ENCODE data around the gene ZNF124. TPM values are rescaled to one million over a fixed set of nuclear protein-coding genes. Genes with fewer than 3 reads are reported as not detected.

ZNF124 gene
- total RNA-seq, 3 donors from 2014 or later = 41.8 to 78.5 (median 61.3) TPM

DNA sequence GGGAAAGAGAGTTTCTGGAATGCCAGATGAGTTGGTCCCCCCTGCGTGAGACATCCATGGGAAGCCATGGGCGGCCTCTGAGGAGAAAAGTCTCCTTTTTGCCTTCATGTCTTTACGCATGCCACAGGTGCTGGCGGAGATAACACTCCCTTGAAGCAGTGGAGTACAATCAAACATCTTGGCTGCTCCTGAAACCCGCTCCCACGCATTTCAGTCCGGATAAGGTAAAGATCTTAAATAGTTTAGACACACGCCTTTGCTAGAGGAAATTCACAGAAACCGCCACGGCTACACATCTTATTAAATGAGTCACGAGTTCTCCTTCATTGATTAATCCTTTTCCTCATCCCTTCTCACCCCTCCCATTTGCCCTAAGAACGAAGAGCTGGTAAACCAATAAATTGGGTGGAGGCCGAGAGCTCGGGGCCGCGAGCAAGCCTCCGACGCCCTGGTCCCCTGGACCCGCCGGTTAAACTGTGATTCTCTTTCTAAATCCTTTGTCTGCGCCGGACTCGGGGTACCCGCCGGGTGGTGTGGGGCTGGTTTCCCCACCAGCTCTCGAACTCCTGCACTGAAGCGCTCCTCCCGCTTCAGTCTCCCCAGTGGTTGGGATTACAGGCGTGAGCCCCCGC lies 61.1 kb downstream of the ZNF124 start:
- H3K4me3 ChIP-seq = peak overlapping the region; percentile 56
- no peaks in the 10 kb centered on the region for H3K9me3 ChIP-seq
- ATAC-seq (peak; percentile 4), DNase-seq (no peak)
- H3K36me3 ChIP-seq (ENCODE audit: low read depth) = no peaks in the 10 kb centered on the region
- intact Hi-C loops (cut with DNase I, micrococcal nuclease) = no loop called here
- no peak for TF ChIP-seq CTCF (IDR thresholded peaks at IDR 0.05)
- H3K4me1 ChIP-seq (ENCODE audit: low read depth) = peaks cover 5% of the 10 kb centered on the region

- intact Hi-C loops (cut with DNase I, micrococcal nuclease) = no loop called here
- Histone ChIP-seq H3K4me3 (no peak overlapping the region), H3K9me3 (peaks cover 2% of the 10 kb centered on the region), H3K4me1 (ENCODE audit: low read depth) (peaks cover 5% of the 10 kb centered on the region), H3K36me3 (ENCODE audit: low read depth) (no peaks in the 10 kb centered on the region)
- no peak for TF ChIP-seq CTCF (IDR thresholded peaks at IDR 0.05)
- ATAC-seq = no peak
- DNase-seq = no peak
Measured at GRCh38 chr1:247107694-247108093, 64.1 kb downstream of the ZNF124 start.

DNA sequence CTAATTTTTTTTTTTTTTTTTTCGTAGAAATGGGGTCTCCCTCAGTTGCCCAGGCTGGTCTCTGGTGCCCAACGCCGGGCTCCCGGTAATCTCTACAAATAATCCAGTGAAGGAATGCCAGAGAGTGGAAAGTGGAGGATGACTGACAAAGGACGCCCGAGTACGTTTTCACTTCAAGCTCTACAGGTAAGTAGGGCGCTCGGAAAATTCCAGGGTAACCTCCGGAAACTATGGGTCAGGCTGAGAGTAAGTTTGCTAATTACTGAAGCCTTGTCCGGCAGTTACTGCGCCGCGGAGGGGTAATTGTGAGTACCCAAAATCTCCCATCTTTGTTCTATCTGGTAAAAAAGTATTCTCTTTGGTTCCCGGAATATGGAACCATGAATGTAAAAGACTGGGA lies 65.9 kb downstream of the ZNF124 start:
- Histone ChIP-seq H3K4me1 (ENCODE audit: low read depth) (peaks cover 5% of the 10 kb centered on the region), H3K4me3 (no peak overlapping the region), H3K9me3 (peaks cover 19% of the 10 kb centered on the region), H3K36me3 (ENCODE audit: low read depth) (peaks cover 4% of the 10 kb centered on the region)
- no peak for TF ChIP-seq CTCF (IDR thresholded peaks at IDR 0.05)
- ATAC-seq = no peak
- intact Hi-C loops (cut with DNase I, micrococcal nuclease) = no loop called here
- DNase-seq = no peak

Small RNA genes within 50 kb of the gene (microRNA-seq; reads per million reads assigned to microRNA genes)
- not detected for gene MIR3916

Other genes with a start within 250 kb of the ZNF124 start
- gene AHCTF1, start 240.1 kb downstream of the ZNF124 start, total RNA-seq = 10 to 100 TPM; 25.5 to 41.6 (median 27.6) TPM
- 1 to 10 TPM in 1 of 3 donors, under 1 TPM in 2; 0.52 to 1.7 (median 0.66) TPM for gene ZNF695, start 164.0 kb downstream of the ZNF124 start, total RNA-seq
- gene ZNF670, start 93.2 kb downstream of the ZNF124 start, total RNA-seq = 1 to 10 TPM; 1.9 to 3.4 (median 2.3) TPM
- 1 to 10 TPM; 6.1 to 7.0 (median 6.3) TPM for gene ZNF669, start 67.7 kb downstream of the ZNF124 start, total RNA-seq
- not detected for gene VN1R5, start 84.1 kb upstream of the ZNF124 start, total RNA-seq
- gene ZNF496, start 159.8 kb upstream of the ZNF124 start, total RNA-seq = 10 to 100 TPM; 13.3 to 26.5 (median 18.0) TPM
- 1 to 10 TPM in 1 of 3 donors, under 1 TPM in 2; 0.55 to 1.5 (median 0.89) TPM for gene NLRP3, start 244.2 kb upstream of the ZNF124 start, total RNA-seq